Uterus (tissue), 4 donors: ENCODE results near the gene TSPAN7. TPM values are rescaled to one million over a fixed set of nuclear protein-coding genes. Genes with fewer than 3 reads are reported as not detected.

Experiments used
- DNase-seq, 2 donors: peaks; one replicate each; pipeline ENCODE4 v3.0.0-alpha.2; 2019 to 2020
- H3K27ac ChIP-seq, 2 donors: fragments of 200-600 bp; sonication (generic); 1 replicate in 1 of 2; 2 replicates in 1 of 2; pipeline ENCODE4 v1.5.1; 2016 to 2018
- H3K27me3 ChIP-seq, 2 donors: fragments of 200-600 bp; sonication (generic); one replicate each; pipeline ENCODE4 v1.5.1; 2018 to 2019; ENCODE audit warnings: control low read depth in 1 of 2
- H3K36me3 ChIP-seq, 2 donors: fragments of 200-600 bp; sonication (generic); one replicate each; pipeline ENCODE4 v1.5.1; 2019; ENCODE audit warnings: control low read depth in 1 of 2
- H3K4me1 ChIP-seq, 2 donors: fragments of 200-600 bp; sonication (generic); one replicate each; pipeline ENCODE4 v1.5.1; 2018 to 2019; ENCODE audit warnings: control low read depth in 1 of 2
- H3K4me3 ChIP-seq, 2 donors: fragments of 200-600 bp; sonication (generic); 1 replicate in 1 of 2; 2 replicates in 1 of 2; pipeline ENCODE4 v1.5.1; 2018 to 2019; ENCODE audit warnings: mild to moderate bottlenecking in 1 of 2
- H3K9me3 ChIP-seq, 2 donors: fragments of 200-600 bp; sonication (generic); one replicate each; pipeline ENCODE4 v1.5.1; 2019; ENCODE audit warnings: control low read depth in 1 of 2
- CTCF ChIP-seq, 4 experiments: fragments of 200-600 bp in 2 of 4; fragments of 450-650 bp in 2 of 4; sonication (generic) in 2 of 4; IDR thresholded peaks; one replicate each; pipeline ENCODE4 v1.5.1; 2016 to 2019; ENCODE audit warnings: antibody characterized with exemption in 4 of 4, mild to moderate bottlenecking in 2 of 4, moderate library complexity in 1 of 4
- POLR2A ChIP-seq, 2 donors: fragments of 450-650 bp; IDR thresholded peaks; one replicate each; pipeline ENCODE4 v1.6.1; 2016; ENCODE audit warnings: antibody characterized with exemption in 2 of 2, mild to moderate bottlenecking in 1 of 2, moderate library complexity in 1 of 2
- intact Hi-C: fragments of 100-400 bp; cut with DNase I; formaldehyde crosslinking; loops from one replicate; pipeline ENCODE4 v1.15.1; 2023; ENCODE audit warnings: low total_unique reads
- total RNA-seq, 4 donors: library from RNA; depleted of rRNA in 3 of 4; stranded (reverse); fragments of >200 nt in 3 of 4; gene quantifications; one replicate each; pipeline versions ENCODE4 v1.1.0 to v1.2.4, GENCODE V29; 2014 to 2023
- donor health status: DM: yes; HTN: yes; CAD: no.

The TSPAN7 gene
- total RNA-seq, 4 donors from 2014 or later = 22.3 to 111 (median 77.8) TPM

- no peak for DNase-seq
- TF ChIP-seq POLR2A (IDR thresholded peaks at IDR 0.05) (no peak), CTCF (IDR thresholded peaks at IDR 0.05) (no peak)
- no peaks in the 10 kb centered on the region for H3K9me3 ChIP-seq
- H3K4me3 ChIP-seq = no peak overlapping the region
- peaks cover 0 to 3% of the 10 kb centered on the region in 2 donors for H3K27me3 ChIP-seq
- H3K27ac ChIP-seq = no peak overlapping the region
- intact Hi-C loops = no loop called here
- no peaks in the 10 kb centered on the region for H3K4me1 ChIP-seq
- H3K36me3 ChIP-seq = no peaks in the 10 kb centered on the region
These were observed 8.6 kb upstream of the TSPAN7 start for GRCh38 chrX:38552721-38553120.

- Histone ChIP-seq H3K4me1 (no peaks in the 10 kb centered on the region), H3K27me3 (peaks cover 0 to 3% of the 10 kb centered on the region in 2 donors), H3K36me3 (no peaks in the 10 kb centered on the region), H3K9me3 (no peaks in the 10 kb centered on the region), H3K27ac (no peak overlapping the region), H3K4me3 (no peak overlapping the region)
- intact Hi-C loops = no loop called here
- TF ChIP-seq CTCF (IDR thresholded peaks at IDR 0.05) (no peak), POLR2A (IDR thresholded peaks at IDR 0.05) (no peak)
- no peak for DNase-seq
These were observed 2.7 kb upstream of the TSPAN7 start for GRCh38 chrX:38558686-38559085.

GRCh38 chrX:38560776-38561125 is 591 bp upstream of the TSPAN7 start:
- no peak for DNase-seq
- peak overlapping the region; percentile 40 to 44 for H3K4me3 ChIP-seq
- intact Hi-C loops = no loop called here
- TF ChIP-seq CTCF (IDR thresholded peaks at IDR 0.05) (no peak), POLR2A (IDR thresholded peaks at IDR 0.05) (no peak)
- H3K27ac ChIP-seq = peak overlapping the region in 1 of 2 donors; percentile 80
- no peaks in the 10 kb centered on the region for H3K4me1 ChIP-seq
- no peaks in the 10 kb centered on the region for H3K36me3 ChIP-seq
- H3K9me3 ChIP-seq = no peaks in the 10 kb centered on the region
- H3K27me3 ChIP-seq = peaks cover 0 to 3% of the 10 kb centered on the region in 2 donors

GRCh38 chrX:38561951-38562719 is 793 bp downstream of the TSPAN7 start:
- peak overlapping the region; percentile 29 to 42 for H3K4me3 ChIP-seq
- H3K27ac ChIP-seq = peak overlapping the region; percentile 52 to 71
- H3K4me1 ChIP-seq = no peaks in the 10 kb centered on the region
- H3K27me3 ChIP-seq = no peaks in the 10 kb centered on the region
- H3K9me3 ChIP-seq = no peaks in the 10 kb centered on the region
- peak in 1 of 2 donors; percentile 14 for TF ChIP-seq POLR2A (IDR thresholded peaks at IDR 0.05)
- TF ChIP-seq CTCF (IDR thresholded peaks at IDR 0.05) = no peak
- H3K36me3 ChIP-seq = no peaks in the 10 kb centered on the region
- intact Hi-C loops = no loop called here
- peak; percentile 45 to 71 for DNase-seq

- no peak for TF ChIP-seq CTCF (IDR thresholded peaks at IDR 0.05)
- no peak for TF ChIP-seq POLR2A (IDR thresholded peaks at IDR 0.05)
- Histone ChIP-seq H3K27ac (peak overlapping the region; percentile 52 to 71), H3K27me3 (no peaks in the 10 kb centered on the region), H3K4me3 (peak overlapping the region; percentile 29 to 42), H3K36me3 (no peaks in the 10 kb centered on the region), H3K9me3 (no peaks in the 10 kb centered on the region), H3K4me1 (no peaks in the 10 kb centered on the region)
- no peak for DNase-seq
- intact Hi-C loops = no loop called here
These were observed 1.7 kb downstream of the TSPAN7 start for GRCh38 chrX:38563030-38563429.
